ENCODE measurements around the gene IFNE. TPM values are rescaled to one million over a fixed set of nuclear protein-coding genes. Genes with fewer than 3 reads are reported as not detected.
A peak's percentile ranks its signal among the peaks of the same experiment; 100 is the strongest.
"Not testable (repeated sequence)": the region's sequence is repeated elsewhere in the genome, so short reads cannot be mapped to it uniquely, and the experiment has no call there.

The IFNE gene
- total RNA-seq, 1 experiment from 2014 or later: 3.5 TPM

- TF ChIP-seq, protein P1, sequence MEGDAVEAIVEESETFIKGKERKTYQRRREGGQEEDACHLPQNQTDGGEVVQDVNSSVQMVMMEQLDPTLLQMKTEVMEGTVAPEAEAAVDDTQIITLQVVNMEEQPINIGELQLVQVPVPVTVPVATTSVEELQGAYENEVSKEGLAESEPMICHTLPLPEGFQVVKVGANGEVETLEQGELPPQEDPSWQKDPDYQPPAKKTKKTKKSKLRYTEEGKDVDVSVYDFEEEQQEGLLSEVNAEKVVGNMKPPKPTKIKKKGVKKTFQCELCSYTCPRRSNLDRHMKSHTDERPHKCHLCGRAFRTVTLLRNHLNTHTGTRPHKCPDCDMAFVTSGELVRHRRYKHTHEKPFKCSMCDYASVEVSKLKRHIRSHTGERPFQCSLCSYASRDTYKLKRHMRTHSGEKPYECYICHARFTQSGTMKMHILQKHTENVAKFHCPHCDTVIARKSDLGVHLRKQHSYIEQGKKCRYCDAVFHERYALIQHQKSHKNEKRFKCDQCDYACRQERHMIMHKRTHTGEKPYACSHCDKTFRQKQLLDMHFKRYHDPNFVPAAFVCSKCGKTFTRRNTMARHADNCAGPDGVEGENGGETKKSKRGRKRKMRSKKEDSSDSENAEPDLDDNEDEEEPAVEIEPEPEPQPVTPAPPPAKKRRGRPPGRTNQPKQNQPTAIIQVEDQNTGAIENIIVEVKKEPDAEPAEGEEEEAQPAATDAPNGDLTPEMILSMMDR (conservative IDR thresholded peaks at IDR 0.05): no peak
- no peak for TF ChIP-seq EZH2 (IDR thresholded peaks at IDR 0.05; ENCODE audit: low read depth)
- Histone ChIP-seq H3F3A (ENCODE audit: insufficient read depth, low read depth) (no peaks in the 10 kb centered on the region), H3K4me1 (replicated peaks; ENCODE audit: insufficient read depth) (peaks cover 14% of the 10 kb centered on the region), H3K79me2 (ENCODE audit: low read depth) (no peaks in the 10 kb centered on the region), H2AFZ (no peak overlapping the region), H4K20me1 (ENCODE audit: insufficient read depth) (no peaks in the 10 kb centered on the region), H3K4me2 (peak overlapping the region; percentile 23; the same call in 1 of the 2 replicates), H3K27me3 (ENCODE audit: insufficient read depth, low read depth) (no peaks in the 10 kb centered on the region), H3K36me3 (ENCODE audit: low read depth) (no peaks in the 10 kb centered on the region), H3K9me2 (ENCODE audit: insufficient read depth) (no peaks in the 10 kb centered on the region), H3K9me3 (ENCODE audit: insufficient read depth, low read depth) (no peaks in the 10 kb centered on the region), H3K27ac (peak overlapping the region; percentile 22; the same call in 1 of the 2 replicates), H3K4me3 (no peak overlapping the region)
- DNase-seq: peak in 1 of 2 experiments; percentile 59
- CTCF ChIA-PET: no interaction called here
- intact Hi-C loops (cut with micrococcal nuclease; ENCODE audit: unreplicated experiment): no loop called here
- POLR2A ChIA-PET (ENCODE audit: unreplicated experiment): no interaction called here
- BruUV-seq (replicated peaks): no TSS peak
Measured at GRCh38 chr9:21454149-21454548, 28.0 kb downstream of the IFNE start.

DNA sequence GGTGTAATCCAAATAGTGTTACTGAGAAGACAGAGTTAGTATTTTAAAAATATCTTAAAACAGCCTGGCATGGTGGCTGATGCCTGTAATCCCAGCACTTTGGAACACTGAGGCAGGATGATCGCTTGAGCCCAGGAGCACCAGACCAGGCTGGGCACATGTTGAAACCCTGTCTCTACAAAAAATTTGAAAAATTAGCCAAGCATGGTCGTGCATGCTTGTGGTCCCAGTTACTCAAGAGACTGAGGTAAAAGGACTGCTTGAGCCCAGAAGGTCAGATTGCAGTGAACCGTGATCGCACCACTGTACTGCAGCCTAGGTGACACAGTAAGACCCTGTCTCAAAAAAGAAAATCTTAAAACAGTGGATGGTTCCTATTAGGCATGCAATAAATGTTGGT, 29.4 kb downstream of the IFNE start:
- H3K27me3 ChIP-seq (ENCODE audit: insufficient read depth, low read depth): no peaks in the 10 kb centered on the region
- TF ChIP-seq, protein P1 (conservative IDR thresholded peaks at IDR 0.05): no peak
- TF ChIP-seq EZH2 (IDR thresholded peaks at IDR 0.05; ENCODE audit: low read depth): no peak

GRCh38 chr9:21450733-21451394, 31.2 kb downstream of the IFNE start:
- H3F3A ChIP-seq (ENCODE audit: insufficient read depth, low read depth): no peaks in the 10 kb centered on the region
- H3K4me1 ChIP-seq (replicated peaks; ENCODE audit: insufficient read depth): peaks cover 14% of the 10 kb centered on the region
- no peaks in the 10 kb centered on the region for H3K9me2 ChIP-seq (ENCODE audit: insufficient read depth)
- no peaks in the 10 kb centered on the region for H3K9me3 ChIP-seq (ENCODE audit: insufficient read depth, low read depth)
- POLR2A ChIA-PET (ENCODE audit: unreplicated experiment): no interaction called here
- no peak overlapping the region for H3K4me2 ChIP-seq
- no peaks in the 10 kb centered on the region for H3K36me3 ChIP-seq (ENCODE audit: low read depth)
- H3K27ac ChIP-seq: no peak overlapping the region
- H3K4me3 ChIP-seq: no peak overlapping the region
- H3K79me2 ChIP-seq (ENCODE audit: low read depth): no peaks in the 10 kb centered on the region
- no peaks in the 10 kb centered on the region for H4K20me1 ChIP-seq (ENCODE audit: insufficient read depth)
- CTCF ChIA-PET: no interaction called here
- DNase-seq: no peak
- TF ChIP-seq EZH2 (IDR thresholded peaks at IDR 0.05; ENCODE audit: low read depth): no peak
- TF ChIP-seq, protein P1 (conservative IDR thresholded peaks at IDR 0.05): no peak
- H3K27me3 ChIP-seq (ENCODE audit: insufficient read depth, low read depth): no peaks in the 10 kb centered on the region
- intact Hi-C loops (cut with micrococcal nuclease; ENCODE audit: unreplicated experiment): no loop called here
- no TSS peak for BruUV-seq (replicated peaks)
- H2AFZ ChIP-seq: no peak overlapping the region

More for the DNA sequence above, 29.4 kb downstream of the IFNE start:
- no peaks in the 10 kb centered on the region for H3K79me2 ChIP-seq (ENCODE audit: low read depth)
- no peak for DNase-seq
- H3K4me3 ChIP-seq: no peak overlapping the region
- no peaks in the 10 kb centered on the region for H3F3A ChIP-seq (ENCODE audit: insufficient read depth, low read depth)
- H3K27ac ChIP-seq: no peak overlapping the region
- H3K9me3 ChIP-seq (ENCODE audit: insufficient read depth, low read depth): no peaks in the 10 kb centered on the region
- H3K4me2 ChIP-seq: no peak overlapping the region
- H3K4me1 ChIP-seq (replicated peaks; ENCODE audit: insufficient read depth): peaks cover 14% of the 10 kb centered on the region
- CTCF ChIA-PET: interaction anchor here (1.1 kb wide), 1 partner anchor 199 kb away, joined by 3 read pairs; no protein-coding TSS in a partner anchor
- H3K9me2 ChIP-seq (ENCODE audit: insufficient read depth): no peaks in the 10 kb centered on the region
- no peaks in the 10 kb centered on the region for H3K36me3 ChIP-seq (ENCODE audit: low read depth)
- H4K20me1 ChIP-seq (ENCODE audit: insufficient read depth): no peaks in the 10 kb centered on the region
- POLR2A ChIA-PET (ENCODE audit: unreplicated experiment): no interaction called here
- no TSS peak for BruUV-seq (replicated peaks)
- no peak overlapping the region for H2AFZ ChIP-seq
- intact Hi-C loops (cut with micrococcal nuclease; ENCODE audit: unreplicated experiment): no loop called here

- not testable (repeated sequence) for DNase-seq, H3K4me2 ChIP-seq
Measured at GRCh38 chr9:21449312-21449711, 32.8 kb downstream of the IFNE start.

More at GRCh38 chr9:21449312-21449711, 32.8 kb downstream of the IFNE start:
- H3K79me2 ChIP-seq (ENCODE audit: low read depth); CTCF ChIA-PET; H3K36me3 ChIP-seq (ENCODE audit: low read depth); H3K4me3 ChIP-seq; H3K27me3 ChIP-seq (ENCODE audit: insufficient read depth, low read depth); POLR2A ChIA-PET (ENCODE audit: unreplicated experiment); H3K9me2 ChIP-seq (ENCODE audit: insufficient read depth); H4K20me1 ChIP-seq (ENCODE audit: insufficient read depth); H2AFZ ChIP-seq; H3K9me3 ChIP-seq (ENCODE audit: insufficient read depth, low read depth); H3F3A ChIP-seq (ENCODE audit: insufficient read depth, low read depth); H3K27ac ChIP-seq; BruUV-seq (replicated peaks); H3K4me1 ChIP-seq (replicated peaks; ENCODE audit: insufficient read depth); intact Hi-C loops (cut with micrococcal nuclease; ENCODE audit: unreplicated experiment): not testable (repeated sequence)

Measured in PC-9 (cell line).